GM19193 (cell line): Measurements from ENCODE around the gene GNGT2.

Experiments
- POLR2A ChIP-seq: IDR thresholded peaks from 4 replicates; pipeline ENCODE4 v1.6.1; 2011; ENCODE audit not compliant: insufficient read depth, insufficient read length; ENCODE audit errors: extremely low read depth

GNGT2 gene

GRCh38 chr17:49165143-49165542, 45.2 kb downstream of the GNGT2 start:
- TF ChIP-seq POLR2A, result no peak

- TF ChIP-seq POLR2A, result no peak
Observed at GRCh38 chr17:49162866-49163265, 47.5 kb downstream of the GNGT2 start.

GRCh38 chr17:49157784-49158183, 52.6 kb downstream of the GNGT2 start:
- no peak for TF ChIP-seq POLR2A

GRCh38 chr17:49156256-49156655, 54.1 kb downstream of the GNGT2 start:
- no peak for TF ChIP-seq POLR2A
